K562 (cell line): ENCODE data around the gene BCAS2.

Experiments
- KDM1A ChIP-seq, 2 experiments: fragments of 450-650 bp; IDR thresholded peaks; 2 replicates each; pipeline ENCODE4 v1.6.1; 2016; ENCODE audit warnings: mild to moderate bottlenecking in 2 of 2
- TSHZ1 ChIP-seq: fragments of 250-450 bp; sonication (Bioruptor Pico); IDR thresholded peaks from 2 replicates; pipeline ENCODE4 v1.4.0; 2020; ENCODE audit warnings: mild to moderate bottlenecking, moderate library complexity

- TF ChIP-seq TSHZ1 (CRISPR knock-in tag) (no peak), KDM1A (IDR thresholded peaks at IDR 0.05) (no peak)
Observed at GRCh38 chr1:114530224-114530623, 51.2 kb downstream of the BCAS2 start.
